CD4-positive, alpha-beta T cell treated with Interleukin-10 for 1 hour (primary cell): Measurements from ENCODE around the gene PYGM.

Source experiments
- DNase-seq: peaks from one replicate; pipeline ENCODE4 v3.0.0-alpha.2; 2020

Gene PYGM

GRCh38 chr11:64790205-64791095 lies 30.7 kb upstream of the PYGM start:
- DNase-seq: no peak

GRCh38 chr11:64789331-64790204 lies 29.8 kb upstream of the PYGM start:
- DNase-seq: no peak

GRCh38 chr11:64788321-64789215 lies 28.8 kb upstream of the PYGM start:
- no peak for DNase-seq

- peak; percentile 73 for DNase-seq
Observed at GRCh38 chr11:64787526-64788320, 27.9 kb upstream of the PYGM start.

- DNase-seq: no peak
Observed at GRCh38 chr11:64786308-64786707, 26.5 kb upstream of the PYGM start.

GRCh38 chr11:64784813-64785581 lies 25.2 kb upstream of the PYGM start:
- no peak for DNase-seq

- peak; percentile 100 for DNase-seq
Observed at GRCh38 chr11:64778473-64779298, 18.9 kb upstream of the PYGM start, which contains the start of gene SF1. SF1 (minus strand) TSS chr11:64778542; CDS start chr11:64778392, 150 bp downstream.

- no peak for DNase-seq
Observed at GRCh38 chr11:64778223-64778472, 18.4 kb upstream of the PYGM start.

GRCh38 chr11:64777449-64778222 lies 17.9 kb upstream of the PYGM start:
- DNase-seq: peak; percentile 82

GRCh38 chr11:64776875-64777274 lies 17.1 kb upstream of the PYGM start:
- DNase-seq: no peak

GRCh38 chr11:64776425-64776824 lies 16.7 kb upstream of the PYGM start:
- no peak for DNase-seq

- DNase-seq: no peak
Observed at GRCh38 chr11:64774144-64774543, 14.4 kb upstream of the PYGM start.

GRCh38 chr11:64772303-64773018 lies 12.7 kb upstream of the PYGM start:
- no peak for DNase-seq

- DNase-seq: no peak
Observed at GRCh38 chr11:64771861-64772260, 12.1 kb upstream of the PYGM start.

- DNase-seq: no peak
Observed at GRCh38 chr11:64770120-64770519, 10.3 kb upstream of the PYGM start.

GRCh38 chr11:64769283-64769682 lies 9.5 kb upstream of the PYGM start:
- no peak for DNase-seq

- DNase-seq: no peak
Observed at GRCh38 chr11:64768300-64768694, 8.5 kb upstream of the PYGM start.

- peak; percentile 84 for DNase-seq
Observed at GRCh38 chr11:64767344-64768299, 7.8 kb upstream of the PYGM start.
